Right renal cortex interstitium (tissue), 3 donors: Measurements from ENCODE around the gene WDR59. TPM values are rescaled to one million over a fixed set of nuclear protein-coding genes. Genes with fewer than 3 reads are reported as not detected.
"Not testable (repeated sequence)": the region's sequence is repeated elsewhere in the genome, so short reads cannot be mapped to it uniquely, and the experiment has no call there.

ENCODE experiments used
- DNase-seq, 3 donors: peaks; one replicate each; pipeline ENCODE4 v3.0.0-alpha.2; 2013; ENCODE audit warnings: low read depth in 3 of 3, low spot score in 2 of 3
- polyA plus RNA-seq, 3 donors: library from polyadenylated mRNA; unstranded; fragments of 120-200 nt; gene quantifications; one replicate each; pipeline ENCODE4 v1.2.1, GENCODE V29; 2013; ENCODE audit not compliant: insufficient read length in 3 of 3

The WDR59 gene
- polyA plus RNA-seq, 3 donors: 79.0 to 82.1 (median 79.1) TPM

GRCh38 chr16:75014318-75014717 is 29.4 kb upstream of the WDR59 start:
- DNase-seq: no peak

- not testable (repeated sequence) for DNase-seq
Measured at GRCh38 chr16:75013123-75013522, 28.2 kb upstream of the WDR59 start.

GRCh38 chr16:75012380-75013081 is 27.6 kb upstream of the WDR59 start:
- no peak for DNase-seq

- DNase-seq: no peak
Measured at GRCh38 chr16:75011634-75012307, 26.8 kb upstream of the WDR59 start.

GRCh38 chr16:75010427-75010826 is 25.5 kb upstream of the WDR59 start:
- no peak for DNase-seq

GRCh38 chr16:75007443-75007842 is 22.5 kb upstream of the WDR59 start:
- no peak for DNase-seq

GRCh38 chr16:75005697-75006096 is 20.8 kb upstream of the WDR59 start:
- DNase-seq: no peak

- no peak for DNase-seq
Measured at GRCh38 chr16:75004460-75004859, 19.5 kb upstream of the WDR59 start.

- no peak for DNase-seq
Measured at GRCh38 chr16:75003931-75004330, 19.0 kb upstream of the WDR59 start.

GRCh38 chr16:75002474-75002873 is 17.6 kb upstream of the WDR59 start:
- DNase-seq: no peak

GRCh38 chr16:75000481-75001081 is 15.7 kb upstream of the WDR59 start:
- DNase-seq: no peak

GRCh38 chr16:74999609-75000480 is 14.9 kb upstream of the WDR59 start:
- no peak for DNase-seq

- no peak for DNase-seq
Measured at GRCh38 chr16:74999219-74999608, 14.3 kb upstream of the WDR59 start.

- peak in 2 of 3 donors; percentile 65 to 70 for DNase-seq
Measured at GRCh38 chr16:74998481-74999218, 13.7 kb upstream of the WDR59 start, which contains the start of gene ZNRF1. TSS of gene ZNRF1 (plus strand) at chr16:74999024. CDS start at chr16:74999672, 648 bp downstream.

- DNase-seq: no peak
Measured at GRCh38 chr16:74997042-74997491, 12.1 kb upstream of the WDR59 start.

GRCh38 chr16:74995986-74996385 is 11.1 kb upstream of the WDR59 start:
- DNase-seq: no peak

- no peak for DNase-seq
Measured at GRCh38 chr16:74991593-74992403, 6.9 kb upstream of the WDR59 start.

- no peak for DNase-seq
Measured at GRCh38 chr16:74991268-74991592, 6.3 kb upstream of the WDR59 start.

- DNase-seq: no peak
Measured at GRCh38 chr16:74990832-74991231, 5.9 kb upstream of the WDR59 start.
